Liver (tissue), 9 donors: Measurements from ENCODE around the gene SERPINB2. TPM values are rescaled to one million over a fixed set of nuclear protein-coding genes. Genes with fewer than 3 reads are reported as not detected.

Experiments
- DNase-seq: peaks from one replicate; pipeline ENCODE4 v3.0.0-alpha.2; 2017; ENCODE audit warnings: low spot score
- H3K27ac ChIP-seq, 2 donors: one replicate each; pipeline ENCODE4 v1.7.0; 2013; ENCODE audit warnings: inconsistent platforms in 2 of 2, low read length in 2 of 2, control low read depth in 1 of 2, low read depth in 1 of 2, mild to moderate bottlenecking in 1 of 2
- H3K27me3 ChIP-seq, 4 donors: one replicate each; pipeline versions ENCODE4 v1.6.1 to v1.7.0; 2013; ENCODE audit warnings: low read length in 3 of 4, inconsistent platforms in 1 of 4, mild to moderate bottlenecking in 1 of 4, moderate library complexity in 1 of 4; ENCODE audit not compliant: control insufficient read depth in 4 of 4, insufficient read depth in 4 of 4
- H3K36me3 ChIP-seq, 4 donors: one replicate each; pipeline versions ENCODE4 v1.6.1 to v1.7.0; 2013; ENCODE audit warnings: low read length in 3 of 4, mild to moderate bottlenecking in 3 of 4, low read depth in 1 of 4, moderate library complexity in 1 of 4; ENCODE audit not compliant: control insufficient read depth in 4 of 4, insufficient read depth in 3 of 4
- H3K4me1 ChIP-seq, 4 donors: one replicate each; pipeline versions ENCODE4 v1.6.1 to v1.7.0; 2013; ENCODE audit warnings: low read length in 3 of 4, mild to moderate bottlenecking in 3 of 4, moderate library complexity in 1 of 4; ENCODE audit not compliant: control insufficient read depth in 4 of 4, insufficient read depth in 4 of 4
- H3K4me3 ChIP-seq, 3 donors: one replicate each; pipeline versions ENCODE4 v1.6.1 to v1.7.0; 2013; ENCODE audit warnings: low read length in 3 of 3, control low read depth in 1 of 3, low read depth in 1 of 3, mild to moderate bottlenecking in 1 of 3
- H3K9ac ChIP-seq, 2 donors: one replicate each; pipeline ENCODE4 v1.7.0; 2013; ENCODE audit warnings: low read length in 2 of 2, mild to moderate bottlenecking in 2 of 2, moderate library complexity in 2 of 2, control low read depth in 1 of 2, low read depth in 1 of 2
- H3K9me3 ChIP-seq, 4 donors: one replicate each; pipeline versions ENCODE4 v1.6.1 to v1.7.0; 2013; ENCODE audit warnings: low read length in 3 of 4; ENCODE audit not compliant: control insufficient read depth in 4 of 4
- EGR1 ChIP-seq, 2 donors: IDR thresholded peaks; 2 replicates each; pipeline ENCODE4 v1.6.1; 2016 to 2018; ENCODE audit warnings: antibody characterized with exemption in 2 of 2, low read depth in 2 of 2
- FOXA1 ChIP-seq: IDR thresholded peaks from 2 replicates; pipeline ENCODE4 v1.6.1; 2016; ENCODE audit warnings: antibody characterized with exemption
- FOXA2 ChIP-seq: IDR thresholded peaks from 2 replicates; pipeline ENCODE4 v1.6.1; 2016; ENCODE audit warnings: antibody characterized with exemption
- GABPA ChIP-seq, 2 donors: IDR thresholded peaks in 1 of 2; conservative IDR thresholded peaks in 1 of 2; 2 replicates each; pipeline ENCODE4 v1.6.1; 2016; ENCODE audit warnings: antibody characterized with exemption in 2 of 2, mild to moderate bottlenecking in 1 of 2, moderate library complexity in 1 of 2
- HNF4A ChIP-seq, 2 donors: conservative IDR thresholded peaks; 2 replicates each; pipeline ENCODE4 v1.6.1; 2016; ENCODE audit warnings: antibody characterized with exemption in 2 of 2, mild to moderate bottlenecking in 2 of 2
- HNF4G ChIP-seq: IDR thresholded peaks from 2 replicates; pipeline ENCODE4 v1.6.1; 2016; ENCODE audit warnings: antibody characterized with exemption
- JUND ChIP-seq, 2 donors: IDR thresholded peaks; 2 replicates each; pipeline ENCODE4 v1.6.1; 2016; ENCODE audit warnings: antibody characterized with exemption in 2 of 2
- NR2F2 ChIP-seq: IDR thresholded peaks from 2 replicates; pipeline ENCODE4 v1.6.1; 2016; ENCODE audit warnings: antibody characterized with exemption
- RAD21 ChIP-seq, 2 donors: IDR thresholded peaks; 2 replicates each; pipeline ENCODE4 v1.6.1; 2016; ENCODE audit warnings: antibody characterized with exemption in 2 of 2, mild to moderate bottlenecking in 2 of 2
- RXRA ChIP-seq, 2 donors: IDR thresholded peaks; 2 replicates each; pipeline ENCODE4 v1.6.1; 2017 to 2018; ENCODE audit warnings: antibody characterized with exemption in 2 of 2, mild to moderate bottlenecking in 1 of 2
- SP1 ChIP-seq: IDR thresholded peaks from 2 replicates; pipeline ENCODE4 v1.6.1; 2018; ENCODE audit warnings: antibody characterized with exemption, mild to moderate bottlenecking
- TAF1 ChIP-seq: conservative IDR thresholded peaks from 2 replicates; pipeline ENCODE4 v1.6.1; 2016; ENCODE audit warnings: antibody characterized with exemption, mild to moderate bottlenecking
- YY1 ChIP-seq: IDR thresholded peaks from 2 replicates; pipeline ENCODE4 v1.6.1; 2016; ENCODE audit warnings: antibody characterized with exemption, mild to moderate bottlenecking
- WGBS: extraction: QIAGEN DNeasy Blood & Tissue Kit; methylation state at CpG from one replicate; pipeline ENCODE4 v1.1.7; 2013; 5-methylcytosine and 5-hydroxymethylcytosine counted together
- polyA plus RNA-seq, 2 donors: library from polyadenylated mRNA; stranded (reverse) in 1 of 2; unstranded in 1 of 2; fragments of 200-250 nt in 1 of 2; fragments of >200 nt in 1 of 2; fragmentation: Nextera tagmentation in 1 of 2; extraction: Ambion mirVana in 1 of 2; gene quantifications; one replicate each; pipeline versions ENCODE4 v1.2.1 to v1.2.3, GENCODE V29; 2013 to 2015
- total RNA-seq, 2 donors: library from RNA; depleted of rRNA; stranded (reverse); fragments of >200 nt; gene quantifications; one replicate each; pipeline ENCODE4 v1.2.3, GENCODE V29; 2014
- TF ChIP-seq, protein P1 (sequence below): IDR thresholded peaks from 2 replicates; pipeline ENCODE4 v1.6.1; 2016; ENCODE audit warnings: antibody characterized with exemption
- TF ChIP-seq, protein P2 (sequence below): fragments of 150-350 bp; IDR thresholded peaks from 2 replicates; pipeline ENCODE4 v1.5.1; 2017; ENCODE audit warnings: improper control_type of control experiment, low read depth, low read length; ENCODE audit not compliant: missing input control
- TF ChIP-seq, protein P3 (sequence below): IDR thresholded peaks from 2 replicates; pipeline ENCODE4 v1.6.1; 2016; ENCODE audit warnings: antibody characterized with exemption
- TF ChIP-seq, protein P4 (sequence below): IDR thresholded peaks from 2 replicates; pipeline ENCODE4 v1.6.1; 2016; ENCODE audit warnings: antibody characterized with exemption
- donor health status: healthy.
- donor health status: healthy.
- donor health status: healthy.
- donor health status: healthy.
- donor health status: healthy.

Gene SERPINB2
- total and polyA plus RNA-seq, 4 donors = 0.02 to 1.7 TPM; not detected in 2

DNA sequence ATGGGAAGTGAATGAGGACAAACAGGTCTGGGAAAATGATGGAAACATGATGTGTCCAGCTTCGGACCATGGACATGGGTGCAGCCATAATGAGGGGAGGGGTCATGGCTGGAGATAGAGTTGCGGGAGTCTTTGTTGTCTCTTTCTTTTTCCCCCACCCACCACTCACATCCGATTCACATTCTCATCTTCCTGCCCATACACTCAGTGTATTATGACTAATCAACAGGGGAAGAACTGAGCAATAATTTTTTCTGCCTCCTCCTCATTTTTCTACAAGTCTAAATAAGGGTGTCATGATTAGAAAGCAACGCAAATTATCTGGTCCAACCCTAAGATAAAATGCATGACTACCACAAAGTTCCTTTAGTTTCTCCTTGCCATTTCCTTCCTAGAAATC lies 5.7 kb upstream of the SERPINB2 start:
- TF ChIP-seq HNF4A (conservative IDR thresholded peaks at IDR 0.05) (no peak), GABPA (IDR thresholded peaks at IDR 0.05 in 1 of 2, conservative IDR thresholded peaks at IDR 0.05 in 1 of 2) (no peak), EGR1 (IDR thresholded peaks at IDR 0.05; ENCODE audit: low read depth in 2 of 2) (no peak), FOXA1 (no peak), RXRA (IDR thresholded peaks at IDR 0.05) (no peak), SP1 (no peak), RAD21 (IDR thresholded peaks at IDR 0.05) (no peak), FOXA2 (no peak), JUND (IDR thresholded peaks at IDR 0.05) (no peak)
- TF ChIP-seq, protein P1, sequence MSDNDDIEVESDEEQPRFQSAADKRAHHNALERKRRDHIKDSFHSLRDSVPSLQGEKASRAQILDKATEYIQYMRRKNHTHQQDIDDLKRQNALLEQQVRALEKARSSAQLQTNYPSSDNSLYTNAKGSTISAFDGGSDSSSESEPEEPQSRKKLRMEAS = no peak
- TF ChIP-seq, protein P2, sequence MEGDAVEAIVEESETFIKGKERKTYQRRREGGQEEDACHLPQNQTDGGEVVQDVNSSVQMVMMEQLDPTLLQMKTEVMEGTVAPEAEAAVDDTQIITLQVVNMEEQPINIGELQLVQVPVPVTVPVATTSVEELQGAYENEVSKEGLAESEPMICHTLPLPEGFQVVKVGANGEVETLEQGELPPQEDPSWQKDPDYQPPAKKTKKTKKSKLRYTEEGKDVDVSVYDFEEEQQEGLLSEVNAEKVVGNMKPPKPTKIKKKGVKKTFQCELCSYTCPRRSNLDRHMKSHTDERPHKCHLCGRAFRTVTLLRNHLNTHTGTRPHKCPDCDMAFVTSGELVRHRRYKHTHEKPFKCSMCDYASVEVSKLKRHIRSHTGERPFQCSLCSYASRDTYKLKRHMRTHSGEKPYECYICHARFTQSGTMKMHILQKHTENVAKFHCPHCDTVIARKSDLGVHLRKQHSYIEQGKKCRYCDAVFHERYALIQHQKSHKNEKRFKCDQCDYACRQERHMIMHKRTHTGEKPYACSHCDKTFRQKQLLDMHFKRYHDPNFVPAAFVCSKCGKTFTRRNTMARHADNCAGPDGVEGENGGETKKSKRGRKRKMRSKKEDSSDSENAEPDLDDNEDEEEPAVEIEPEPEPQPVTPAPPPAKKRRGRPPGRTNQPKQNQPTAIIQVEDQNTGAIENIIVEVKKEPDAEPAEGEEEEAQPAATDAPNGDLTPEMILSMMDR = no peak
- TF ChIP-seq, protein P3, sequence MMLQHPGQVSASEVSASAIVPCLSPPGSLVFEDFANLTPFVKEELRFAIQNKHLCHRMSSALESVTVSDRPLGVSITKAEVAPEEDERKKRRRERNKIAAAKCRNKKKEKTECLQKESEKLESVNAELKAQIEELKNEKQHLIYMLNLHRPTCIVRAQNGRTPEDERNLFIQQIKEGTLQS = no peak
- TF ChIP-seq, protein P4, sequence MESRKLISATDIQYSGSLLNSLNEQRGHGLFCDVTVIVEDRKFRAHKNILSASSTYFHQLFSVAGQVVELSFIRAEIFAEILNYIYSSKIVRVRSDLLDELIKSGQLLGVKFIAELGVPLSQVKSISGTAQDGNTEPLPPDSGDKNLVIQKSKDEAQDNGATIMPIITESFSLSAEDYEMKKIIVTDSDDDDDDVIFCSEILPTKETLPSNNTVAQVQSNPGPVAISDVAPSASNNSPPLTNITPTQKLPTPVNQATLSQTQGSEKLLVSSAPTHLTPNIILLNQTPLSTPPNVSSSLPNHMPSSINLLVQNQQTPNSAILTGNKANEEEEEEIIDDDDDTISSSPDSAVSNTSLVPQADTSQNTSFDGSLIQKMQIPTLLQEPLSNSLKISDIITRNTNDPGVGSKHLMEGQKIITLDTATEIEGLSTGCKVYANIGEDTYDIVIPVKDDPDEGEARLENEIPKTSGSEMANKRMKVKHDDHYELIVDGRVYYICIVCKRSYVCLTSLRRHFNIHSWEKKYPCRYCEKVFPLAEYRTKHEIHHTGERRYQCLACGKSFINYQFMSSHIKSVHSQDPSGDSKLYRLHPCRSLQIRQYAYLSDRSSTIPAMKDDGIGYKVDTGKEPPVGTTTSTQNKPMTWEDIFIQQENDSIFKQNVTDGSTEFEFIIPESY = no peak
- no peak overlapping the region for H3K9ac ChIP-seq
- H3K9me3 ChIP-seq = no peaks in the 10 kb centered on the region
- H3K36me3 ChIP-seq = no peaks in the 10 kb centered on the region
- no peaks in the 10 kb centered on the region for H3K4me1 ChIP-seq
- H3K4me3 ChIP-seq = no peak overlapping the region
- DNase-seq = no peak
- WGBS = 78% methylated on average over 4 of the region's 4 CpGs
- H3K27ac ChIP-seq = no peak overlapping the region
- peaks cover 0 to 2% (median 0%) of the 10 kb centered on the region in 4 donors for H3K27me3 ChIP-seq

DNA sequence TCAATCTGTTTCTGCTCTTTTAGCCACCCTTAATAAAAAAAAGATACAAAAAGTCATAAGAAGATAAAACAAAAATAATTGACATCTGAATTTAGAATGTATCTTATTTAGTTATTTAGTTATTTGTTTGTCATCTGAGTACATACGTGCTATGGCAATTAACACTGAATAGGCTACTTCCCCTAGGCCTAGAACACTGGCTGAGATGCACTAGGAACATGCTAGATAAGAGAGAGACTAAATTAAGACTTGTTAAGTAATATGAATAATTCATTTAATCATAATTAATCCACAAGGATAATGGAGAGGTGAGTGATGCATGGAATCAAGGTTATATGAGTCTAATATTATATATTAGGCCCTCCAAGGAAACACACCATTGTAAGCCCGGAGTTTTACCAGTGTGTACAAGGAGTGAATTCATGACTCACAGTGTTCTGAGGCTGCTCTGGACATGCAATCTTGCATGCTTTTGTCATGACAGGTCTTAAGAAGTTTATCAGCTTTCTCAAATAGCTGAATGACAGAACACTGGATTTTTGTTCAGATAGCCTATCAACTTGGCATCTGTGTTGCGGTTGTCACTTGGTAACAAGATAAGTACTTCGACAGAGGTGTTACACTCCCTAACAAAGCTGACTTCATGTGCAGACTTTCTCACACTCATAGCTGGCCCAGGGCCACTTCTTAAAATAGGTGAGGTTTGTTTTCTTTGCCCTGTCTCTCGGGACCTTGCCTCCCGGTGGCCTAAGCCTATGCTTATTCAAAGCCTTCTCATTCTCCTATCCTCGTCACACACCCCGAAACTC lies 5.0 kb upstream of the SERPINB2 start:
- DNase-seq = no peak
- Histone ChIP-seq H3K27ac (no peak overlapping the region), H3K36me3 (no peaks in the 10 kb centered on the region), H3K4me3 (no peak overlapping the region), H3K9ac (no peak overlapping the region), H3K27me3 (peaks cover 0 to 2% (median under 1%) of the 10 kb centered on the region in 4 donors), H3K9me3 (no peaks in the 10 kb centered on the region), H3K4me1 (no peaks in the 10 kb centered on the region)
- 77% methylated on average over 8 of the region's 8 CpGs for WGBS
- TF ChIP-seq GABPA (IDR thresholded peaks at IDR 0.05 in 1 of 2, conservative IDR thresholded peaks at IDR 0.05 in 1 of 2) (no peak), TAF1 (no peak), NR2F2 (no peak), SP1 (no peak), JUND (IDR thresholded peaks at IDR 0.05) (no peak), RXRA (IDR thresholded peaks at IDR 0.05) (no peak), HNF4G (no peak), RAD21 (IDR thresholded peaks at IDR 0.05) (no peak), YY1 (no peak), HNF4A (conservative IDR thresholded peaks at IDR 0.05) (no peak), FOXA2 (no peak), EGR1 (IDR thresholded peaks at IDR 0.05; ENCODE audit: low read depth in 2 of 2) (no peak), FOXA1 (no peak)
- TF ChIP-seq, protein P1 = no peak
- TF ChIP-seq, protein P4 = no peak
- TF ChIP-seq, protein P3 = no peak
- TF ChIP-seq, protein P2 = no peak
